Fibroblast of lung (primary cell): ENCODE measurements around the gene CCDC106.

Experiments
- CTCF ChIP-seq, 2 donors: IDR thresholded peaks in 1 of 2; conservative IDR thresholded peaks in 1 of 2; 1 replicate in 1 of 2; 2 replicates in 1 of 2; pipeline ENCODE4 v1.5.1; 2011 to 2012; ENCODE audit warnings: low read length in 2 of 2, control low read depth in 1 of 2, inconsistent platforms in 1 of 2, low read depth in 1 of 2, mild to moderate bottlenecking in 1 of 2
- EZH2 ChIP-seq: IDR thresholded peaks from 2 replicates; pipeline ENCODE4 v1.5.1; 2012; ENCODE audit warnings: low read length, control low read depth, mild to moderate bottlenecking; ENCODE audit errors: missing control alignments

GRCh38 chr19:55698256-55698655 lies 50.2 kb downstream of the CCDC106 start:
- no peak for TF ChIP-seq CTCF (conservative IDR thresholded peaks at IDR 0.05 in 1 of 2, IDR thresholded peaks at IDR 0.05 in 1 of 2; ENCODE audit: low read depth in 1 of 2, low read length in 2 of 2)
- TF ChIP-seq EZH2: no peak
